Fibroblast of mammary gland (primary cell): Measurements from ENCODE around the gene ODAD4.

Source experiments
- DNase-seq: peaks from one replicate; pipeline ENCODE4 v3.0.0-alpha.2; 2010; ENCODE audit warnings: low read depth
- H3K4me3 ChIP-seq: 2 replicates; pipeline ENCODE4 v1.5.1; 2011; ENCODE audit warnings: low read depth, mild to moderate bottlenecking, low read length, moderate library complexity; ENCODE audit not compliant: control insufficient read depth
- CTCF ChIP-seq: conservative IDR thresholded peaks from 2 replicates; pipeline ENCODE4 v1.5.1; 2011; ENCODE audit warnings: low read depth, low read length, inconsistent platforms; ENCODE audit not compliant: control insufficient read depth, insufficient read depth

Gene ODAD4

GRCh38 chr17:41932816-41933389 is 2.5 kb downstream of the ODAD4 start:
- TF ChIP-seq CTCF: no peak
- DNase-seq: no peak
- H3K4me3 ChIP-seq: no peak overlapping the region

GRCh38 chr17:41935641-41936040 is 5.2 kb downstream of the ODAD4 start:
- no peak for DNase-seq
- no peak overlapping the region for H3K4me3 ChIP-seq
- TF ChIP-seq CTCF: no peak

- no peak overlapping the region for H3K4me3 ChIP-seq
- no peak for DNase-seq
- TF ChIP-seq CTCF: no peak
These were observed 7.8 kb downstream of the ODAD4 start for GRCh38 chr17:41937970-41938954.

GRCh38 chr17:41939044-41939692 is 8.8 kb downstream of the ODAD4 start:
- TF ChIP-seq CTCF: no peak
- DNase-seq: no peak

GRCh38 chr17:41939693-41940090 is 9.3 kb downstream of the ODAD4 start:
- DNase-seq: no peak
- TF ChIP-seq CTCF: no peak
- H3K4me3 ChIP-seq: no peak overlapping the region

More at GRCh38 chr17:41939044-41939692, 8.8 kb downstream of the ODAD4 start:
- H3K4me3 ChIP-seq: no peak overlapping the region

GRCh38 chr17:41941168-41941567 is 10.8 kb downstream of the ODAD4 start:
- no peak for TF ChIP-seq CTCF
- no peak for DNase-seq
- H3K4me3 ChIP-seq: no peak overlapping the region
